GM21423 (cell line): ENCODE results near the gene TMEM200A.

Source experiments
- ATAC-seq: cut with Tn5 transposase; IDR thresholded peaks from one replicate; pipeline ENCODE4 v1.9.1; 2021; ENCODE audit warnings: mild to moderate bottlenecking, moderate library complexity; ENCODE audit not compliant: unreplicated experiment

The TMEM200A gene

DNA sequence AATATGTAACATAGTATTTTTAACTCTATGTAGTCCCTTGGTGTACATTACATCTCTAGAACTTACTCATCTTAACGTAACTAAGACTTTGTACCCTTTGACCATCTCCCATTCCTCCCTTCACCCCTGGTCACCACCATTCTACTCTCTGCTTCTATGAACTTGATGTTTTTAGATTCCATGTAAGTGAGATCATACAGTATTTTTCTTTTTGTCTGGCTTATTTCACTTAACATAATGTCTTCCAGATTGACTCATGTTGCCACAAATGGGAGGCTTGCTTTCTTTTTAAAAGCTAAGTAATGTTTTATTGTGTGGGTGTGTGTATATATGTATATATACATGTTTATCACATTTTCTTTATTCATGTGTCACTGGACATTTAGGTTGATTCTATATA is 55.8 kb downstream of the TMEM200A start:
- ATAC-seq, result no peak

DNA sequence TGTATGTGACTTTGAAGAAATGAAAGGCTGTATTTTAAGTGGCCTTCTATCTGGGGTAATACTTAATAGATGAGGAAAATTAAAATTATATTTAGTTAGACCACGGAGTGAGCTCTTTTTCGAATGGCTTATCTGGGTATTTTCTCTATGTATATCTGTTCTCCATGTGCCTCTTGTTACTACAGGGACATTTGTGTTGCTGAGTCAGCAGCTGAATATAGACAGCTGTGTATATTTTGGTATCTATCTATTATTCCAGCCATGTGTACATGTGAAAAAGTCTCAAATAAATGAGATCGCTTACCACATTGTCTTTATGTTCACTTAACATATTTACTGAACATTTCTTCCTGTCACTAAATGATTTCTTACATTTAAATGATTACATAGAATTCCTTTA is 57.2 kb downstream of the TMEM200A start:
- no peak for ATAC-seq

DNA sequence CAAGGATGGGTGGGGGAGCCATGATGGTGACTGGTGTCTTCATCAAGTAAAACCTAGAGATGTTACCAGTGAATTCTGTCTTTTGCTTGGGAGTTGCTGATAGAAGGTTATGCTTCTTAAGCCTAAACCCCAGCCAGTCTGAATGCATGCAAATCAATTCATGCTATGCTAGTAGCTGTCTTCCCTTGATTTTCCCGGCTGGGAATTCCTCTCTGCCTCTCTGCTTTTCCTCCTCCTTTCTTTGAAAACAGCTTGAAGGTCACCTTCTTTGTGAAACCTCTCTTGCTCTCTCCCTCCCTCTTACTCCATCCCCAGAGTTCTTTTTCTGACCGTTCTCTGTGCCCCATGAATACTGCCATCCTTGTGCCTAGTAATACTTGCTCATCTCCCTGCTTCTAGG is 58.9 kb downstream of the TMEM200A start:
- no peak for ATAC-seq

DNA sequence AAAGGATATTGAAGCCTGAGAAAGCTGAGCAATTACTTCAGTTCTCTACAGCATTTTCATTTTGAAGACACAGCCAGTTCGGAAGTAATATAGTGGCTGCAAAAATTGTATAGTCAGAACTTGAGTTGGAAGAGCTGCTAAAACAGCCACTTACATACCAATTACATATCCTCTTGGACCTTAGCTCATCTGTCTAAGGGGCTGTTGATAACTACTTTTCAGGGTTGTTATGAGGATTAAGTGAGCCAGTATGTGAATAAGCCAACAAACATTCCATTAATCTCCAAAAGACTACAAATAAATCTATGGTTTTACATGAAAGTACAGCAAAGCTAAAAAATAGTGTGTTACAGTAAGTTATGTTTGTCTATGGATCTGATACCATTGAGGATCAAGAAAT is 59.7 kb downstream of the TMEM200A start:
- ATAC-seq, result no peak

DNA sequence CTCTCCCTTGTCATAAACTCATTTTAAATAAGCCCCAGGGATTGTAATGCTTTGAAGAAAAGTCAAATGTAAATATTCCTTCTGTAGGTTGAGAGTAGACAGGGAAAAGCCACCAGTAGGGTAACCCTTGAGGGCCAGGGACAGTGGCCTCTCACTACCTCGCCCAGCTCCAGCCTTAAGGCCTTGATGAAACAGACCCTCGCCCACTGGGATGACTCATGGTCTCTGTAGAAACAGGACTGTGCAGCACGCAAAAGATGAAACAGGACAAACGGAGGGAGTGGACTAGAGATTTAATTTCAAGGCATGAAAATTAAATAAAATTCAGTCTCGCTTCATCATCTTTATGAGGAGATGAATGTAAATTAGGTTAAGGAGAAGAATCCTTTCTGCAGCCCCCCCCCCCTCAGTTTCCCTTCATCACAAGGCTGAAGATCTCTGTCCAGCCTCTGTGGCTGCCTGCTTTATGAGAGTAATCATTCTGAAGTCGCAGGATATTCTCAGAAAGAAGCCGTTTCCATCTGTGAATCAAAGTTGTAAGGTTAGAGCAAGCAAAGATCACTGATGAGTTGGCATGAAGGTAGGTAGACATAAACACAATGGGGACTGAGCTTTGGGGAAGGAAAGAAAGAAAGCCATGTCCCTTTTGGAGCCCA is 60.4 kb downstream of the TMEM200A start:
- ATAC-seq, result no peak

DNA sequence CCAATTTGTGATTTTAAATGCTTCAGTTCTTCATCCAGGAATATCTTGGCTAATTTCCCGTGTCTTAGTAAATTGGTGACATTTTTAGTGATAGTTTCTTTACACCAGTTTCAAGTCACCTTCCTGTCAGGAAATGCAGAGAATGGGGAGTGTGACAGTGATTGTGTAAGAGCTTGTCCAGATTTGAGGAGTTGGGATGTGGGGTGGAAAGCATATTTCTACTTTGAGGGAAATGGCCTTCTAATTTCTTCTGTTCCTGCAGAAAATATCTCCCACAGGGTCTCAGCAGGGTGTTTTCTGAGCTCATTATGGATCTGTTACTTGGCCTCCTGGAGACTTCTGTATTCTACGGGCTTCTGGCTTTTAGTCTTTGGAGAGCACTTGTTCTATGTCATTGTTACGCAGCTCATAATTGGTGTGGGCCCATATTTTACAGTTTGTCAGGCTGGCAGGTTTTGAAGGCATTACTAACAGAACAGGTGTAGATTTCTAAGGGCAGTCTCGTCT is 65.6 kb downstream of the TMEM200A start:
- no peak for ATAC-seq

DNA sequence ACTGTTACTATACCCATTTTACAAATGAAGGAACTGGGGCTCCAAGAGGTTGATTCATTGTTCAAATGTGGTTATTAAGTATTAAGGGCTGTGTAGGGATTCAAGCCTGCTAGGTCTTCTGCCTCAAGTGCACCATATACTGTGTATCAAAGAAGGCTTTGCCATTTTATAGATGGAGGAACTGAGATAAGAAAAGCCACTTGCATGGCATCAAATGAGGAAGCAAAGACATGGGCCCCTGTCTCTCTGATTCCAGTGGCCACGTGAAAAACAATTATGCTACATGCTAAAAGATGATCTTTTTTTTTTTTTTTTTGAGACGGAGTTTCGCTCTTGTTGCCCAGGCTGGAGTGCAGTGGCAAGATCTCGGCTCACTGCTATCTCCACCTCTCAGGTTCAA is 67.0 kb downstream of the TMEM200A start:
- ATAC-seq, result no peak

DNA sequence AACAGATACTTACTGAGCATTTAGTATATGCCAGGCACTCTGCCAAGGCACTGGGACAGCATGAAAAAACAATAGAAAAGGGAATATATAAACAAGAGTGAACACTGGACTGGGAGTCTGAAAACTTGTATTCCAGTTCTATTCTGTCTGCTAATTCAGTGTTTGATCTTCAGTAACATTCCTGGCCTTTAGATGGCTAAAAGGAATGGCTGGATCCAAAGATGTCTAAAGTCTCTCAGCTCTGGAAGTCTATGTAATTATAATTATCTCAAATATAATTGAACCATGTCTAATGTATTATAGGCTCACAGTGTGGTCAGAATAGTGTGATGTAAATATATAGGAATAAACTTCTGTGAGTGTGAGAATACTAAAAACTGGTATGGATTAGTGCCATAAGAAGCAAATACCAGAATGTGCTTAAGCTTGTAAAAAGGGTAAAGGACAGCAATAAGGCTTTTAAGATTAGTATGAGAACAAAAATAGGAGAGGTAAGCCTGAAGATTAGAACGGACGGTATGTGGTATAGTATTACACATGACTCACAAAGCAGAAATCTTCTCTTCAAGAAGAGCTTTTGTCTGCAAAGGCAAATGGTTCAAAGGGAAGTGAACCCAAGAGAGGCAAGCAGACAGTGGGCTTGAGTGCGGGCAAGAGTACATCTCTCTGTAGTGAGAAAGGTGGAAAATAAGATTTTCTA is 68.5 kb downstream of the TMEM200A start:
- ATAC-seq, result no peak

DNA sequence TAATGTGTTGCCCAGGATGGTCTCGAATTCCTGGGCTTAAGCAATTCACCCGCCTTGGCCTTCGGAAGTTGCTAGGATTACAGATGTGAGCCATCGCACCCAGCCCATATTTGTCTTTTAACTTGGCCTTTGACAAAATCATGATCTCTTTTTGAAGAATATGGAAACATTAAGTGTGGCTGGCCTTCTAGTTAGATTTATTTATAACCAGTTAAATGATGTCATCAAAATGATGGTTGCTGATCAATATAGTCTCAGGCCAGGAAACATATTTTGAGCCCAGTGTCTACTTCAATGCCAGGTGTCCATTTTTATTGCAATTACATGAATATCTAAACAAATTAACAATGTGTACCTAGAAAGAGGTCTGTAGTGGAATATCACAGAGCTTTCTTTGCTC is 69.4 kb downstream of the TMEM200A start:
- ATAC-seq, result no peak

DNA sequence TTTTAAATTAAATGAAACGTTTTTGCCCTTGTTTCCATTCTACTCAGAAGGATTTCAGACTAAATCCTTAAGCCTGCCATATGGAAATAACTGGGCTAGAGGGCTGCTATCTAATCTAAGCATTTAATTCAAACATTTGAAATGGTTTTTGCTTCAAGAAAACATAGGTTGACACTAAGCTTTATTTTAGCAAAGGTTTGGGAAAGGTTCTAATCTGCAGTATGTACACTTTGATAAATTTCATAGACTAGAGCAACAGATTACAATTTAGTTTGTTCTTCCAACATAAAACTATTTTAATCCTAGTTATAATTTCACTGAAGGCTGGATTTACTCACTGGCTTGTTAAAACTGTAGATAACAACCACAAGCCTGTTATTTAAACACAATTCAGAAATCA is 72.1 kb downstream of the TMEM200A start:
- no peak for ATAC-seq

DNA sequence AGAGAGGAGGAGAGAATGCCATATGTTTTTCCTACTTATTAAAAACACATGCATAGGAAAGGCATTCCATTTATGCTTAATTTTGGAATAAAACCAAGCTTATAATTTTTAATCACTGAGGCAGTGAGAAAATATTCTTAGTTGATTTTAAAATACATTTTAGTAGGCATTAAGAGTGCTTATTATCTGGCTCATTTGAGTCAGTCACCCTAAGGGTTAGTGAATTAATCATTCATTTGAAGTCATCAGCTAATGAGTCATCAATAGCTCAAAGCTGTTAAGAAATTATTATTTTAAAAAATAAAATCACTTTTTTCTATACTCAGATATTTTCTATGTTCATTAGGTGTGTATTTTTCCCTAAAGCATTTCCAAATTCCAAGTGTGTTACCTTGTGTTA is 81.6 kb downstream of the TMEM200A start:
- ATAC-seq, result no peak

DNA sequence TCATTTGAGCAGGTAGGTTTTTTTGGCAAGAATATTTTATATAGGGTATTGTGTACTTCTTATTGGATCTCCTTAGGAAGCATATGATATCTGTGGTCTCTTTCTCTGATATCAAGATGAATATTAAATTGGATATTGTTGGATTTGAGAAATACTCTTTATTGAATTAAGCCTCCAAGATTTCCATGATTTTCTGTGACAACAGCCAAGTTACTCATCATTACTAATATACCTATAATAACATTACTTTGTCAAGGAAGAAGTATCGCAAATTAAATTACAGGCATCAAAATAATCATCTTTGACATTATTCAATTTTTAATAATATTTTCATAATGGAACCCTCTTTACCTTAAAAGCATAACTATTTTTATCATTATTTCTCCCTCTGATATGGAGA is 86.5 kb downstream of the TMEM200A start:
- ATAC-seq, result no peak

DNA sequence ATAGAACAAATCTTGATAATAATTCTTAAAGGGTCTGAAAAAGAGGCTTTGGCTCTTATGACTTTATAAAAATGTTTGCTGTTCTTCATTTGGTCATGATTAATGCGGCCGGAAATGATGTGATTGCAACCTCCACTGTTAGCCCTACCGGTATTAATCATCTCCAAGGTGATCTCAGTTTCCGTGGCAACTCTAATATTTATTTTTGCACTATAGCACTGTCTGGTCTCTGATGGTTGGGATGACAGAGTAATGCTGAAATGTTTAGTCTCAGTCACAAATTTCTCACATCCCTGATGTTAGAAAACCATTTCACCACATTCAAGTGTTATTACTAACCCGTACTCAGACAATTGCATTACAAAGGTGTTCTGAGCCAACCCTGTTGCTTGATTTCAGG is 87.4 kb downstream of the TMEM200A start:
- ATAC-seq, result no peak

DNA sequence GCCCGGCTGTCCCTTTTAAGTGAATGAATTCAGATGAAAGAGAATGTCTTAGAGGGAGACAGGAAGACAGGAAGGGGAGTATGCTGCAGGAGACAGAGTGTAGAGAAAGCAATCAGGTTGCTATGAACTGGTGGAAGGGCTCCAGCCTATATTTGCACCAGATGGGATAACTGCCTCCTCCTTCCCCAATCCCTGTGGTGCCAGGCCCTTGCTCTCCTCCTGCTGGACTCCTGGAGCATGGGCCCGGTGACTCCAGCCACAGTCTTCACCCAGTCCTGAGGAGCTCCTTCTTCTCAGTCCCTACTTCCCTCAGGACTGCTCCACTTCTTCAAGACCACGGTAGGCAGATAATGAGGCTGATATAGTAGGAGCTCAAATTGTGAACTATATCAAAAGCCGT is 91.8 kb downstream of the TMEM200A start:
- ATAC-seq, result no peak

DNA sequence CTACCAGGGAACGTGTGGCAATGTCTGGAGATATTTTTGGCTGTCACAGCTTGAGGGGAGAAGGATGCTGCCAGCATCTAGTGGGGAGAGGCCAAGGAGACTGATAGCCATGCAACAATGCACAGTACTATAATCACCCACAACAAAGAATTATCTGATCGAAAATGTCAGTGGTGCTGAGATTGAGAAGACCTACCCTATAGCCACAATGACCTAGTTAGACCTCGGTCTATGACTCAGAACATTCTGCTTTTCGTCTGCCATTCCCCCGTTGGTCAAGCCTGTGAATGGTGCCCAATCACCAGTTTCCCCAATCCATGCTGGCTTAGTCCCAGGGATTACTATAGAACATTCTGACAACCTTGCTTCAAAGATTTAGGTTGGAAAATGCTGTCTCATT is 93.5 kb downstream of the TMEM200A start:
- no peak for ATAC-seq

DNA sequence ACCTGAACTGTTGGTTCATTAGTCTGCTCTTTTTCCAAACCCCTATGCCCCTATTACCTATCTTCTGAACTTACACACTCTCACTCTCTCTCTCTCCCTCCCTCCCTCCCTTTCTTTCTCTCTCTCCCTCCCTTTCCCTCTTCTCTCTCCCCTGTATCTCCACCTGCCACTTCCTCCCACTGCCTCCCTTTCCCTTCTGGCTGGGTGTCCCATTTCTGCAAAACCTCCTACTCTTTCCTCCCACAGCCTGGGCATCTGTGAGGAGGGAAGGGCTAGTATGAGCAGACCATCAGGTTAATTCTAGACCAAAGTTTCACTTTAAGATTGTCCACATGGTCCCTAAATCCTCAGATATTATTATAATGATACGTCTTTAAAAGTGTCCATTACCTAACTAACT is 95.1 kb downstream of the TMEM200A start:
- ATAC-seq, result no peak

DNA sequence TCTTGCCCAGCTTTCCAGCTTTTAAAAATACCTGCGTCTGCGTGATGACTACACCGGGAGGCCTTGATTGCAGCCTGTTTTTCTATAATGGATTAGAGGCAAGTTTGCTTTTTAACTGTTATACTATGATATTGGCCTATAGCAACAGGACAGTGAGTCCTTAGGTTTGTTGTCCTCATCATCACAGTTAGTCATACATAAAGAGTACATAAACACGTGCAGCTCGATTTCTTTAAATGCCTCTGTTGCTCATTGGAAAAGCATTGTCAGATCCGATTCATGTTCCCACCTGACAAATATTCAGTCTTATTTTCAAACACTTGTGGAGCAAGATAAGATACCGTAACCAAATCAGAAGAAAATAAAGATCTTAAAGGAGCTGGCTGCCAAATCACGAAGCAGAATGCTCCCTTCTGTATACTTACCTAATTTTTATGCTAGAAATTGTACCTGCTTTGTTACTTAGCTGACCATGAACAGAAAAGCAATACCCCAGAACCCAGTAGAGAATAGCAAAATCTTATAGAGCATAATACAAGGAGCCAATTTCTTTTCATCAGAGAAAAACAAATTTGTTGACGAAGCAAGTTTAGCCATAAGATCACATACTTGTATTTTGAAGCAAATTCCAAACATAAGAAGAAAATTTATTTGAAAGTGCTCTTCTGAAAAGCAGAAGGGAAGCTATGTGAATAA is 100.4 kb downstream of the TMEM200A start:
- no peak for ATAC-seq

DNA sequence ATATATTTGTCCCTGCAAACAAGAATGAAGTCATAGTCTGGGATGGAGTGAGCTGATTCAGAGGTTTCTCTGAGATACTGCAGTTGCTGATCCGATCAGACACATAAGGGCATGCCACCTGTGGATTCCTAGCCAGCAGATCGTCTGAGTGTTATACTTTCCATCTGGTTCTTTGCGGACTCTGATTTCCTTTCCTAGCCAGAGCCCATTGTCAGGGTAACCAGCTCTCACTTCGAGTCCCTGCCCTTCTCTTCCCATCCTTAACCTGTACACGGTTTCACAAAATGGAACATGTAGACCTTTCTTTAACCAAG is 100.9 kb downstream of the TMEM200A start:
- no peak for ATAC-seq

DNA sequence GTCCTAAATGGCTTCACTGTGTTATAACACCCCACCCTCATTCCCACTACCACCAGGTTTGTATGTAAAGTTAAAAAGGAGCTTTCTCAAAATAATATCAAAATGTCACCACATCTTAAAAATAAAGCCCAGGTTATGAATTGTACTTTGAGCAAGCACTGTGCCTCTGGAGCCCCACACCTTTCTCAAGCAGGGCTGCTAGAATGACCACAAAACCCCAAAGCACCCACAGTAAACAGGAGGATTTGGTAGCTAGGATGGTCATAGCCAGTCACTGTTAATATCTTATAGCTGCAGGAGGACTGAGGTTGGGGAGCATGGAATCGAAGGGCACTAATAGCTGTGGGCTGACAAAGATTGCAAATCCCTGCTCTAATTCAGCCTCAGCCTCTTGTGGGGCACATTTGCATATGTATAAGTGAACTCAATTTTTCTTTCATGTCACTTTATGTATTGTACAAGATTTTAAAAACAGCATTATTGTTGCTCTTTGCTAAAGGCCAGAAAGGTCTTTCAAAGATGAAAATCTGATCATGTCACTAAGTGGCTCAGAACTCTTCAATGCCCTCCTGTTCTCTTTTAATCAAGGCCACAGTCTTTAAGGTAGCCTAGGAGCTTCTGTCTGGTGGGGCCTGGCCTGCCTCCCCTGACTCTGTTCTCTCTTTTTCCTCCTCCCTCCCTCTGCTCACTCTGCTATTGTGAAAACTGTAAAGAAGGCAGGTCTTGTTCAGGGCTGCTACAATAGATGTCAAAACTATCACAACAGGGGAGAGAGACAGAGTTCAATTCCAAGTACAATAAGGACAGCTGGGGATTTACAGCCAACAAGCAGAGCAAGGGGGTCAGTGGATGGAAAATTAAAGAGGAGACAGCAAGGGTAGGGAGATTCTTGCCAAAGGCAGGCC is 101.6 kb downstream of the TMEM200A start:
- ATAC-seq, result no peak

DNA sequence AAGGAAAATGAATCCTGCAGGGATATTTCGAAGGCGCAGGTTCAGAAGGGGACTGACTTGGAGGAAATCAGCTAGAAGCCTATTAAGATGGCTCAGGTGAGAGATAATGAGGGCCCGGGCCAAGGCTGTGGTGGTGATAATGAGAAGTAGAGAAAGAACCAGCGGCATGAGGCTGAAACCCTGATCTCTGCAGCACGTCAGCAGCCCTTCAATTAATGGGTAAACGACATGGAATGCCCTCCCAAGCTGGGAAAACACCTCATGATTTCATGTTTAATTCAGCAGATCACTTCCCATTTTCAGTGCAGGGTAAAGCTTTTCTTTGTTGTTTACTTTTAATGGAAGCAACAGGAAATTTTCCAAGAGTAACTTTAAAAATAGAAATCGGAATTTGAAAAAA is 104.9 kb downstream of the TMEM200A start:
- ATAC-seq, result no peak

DNA sequence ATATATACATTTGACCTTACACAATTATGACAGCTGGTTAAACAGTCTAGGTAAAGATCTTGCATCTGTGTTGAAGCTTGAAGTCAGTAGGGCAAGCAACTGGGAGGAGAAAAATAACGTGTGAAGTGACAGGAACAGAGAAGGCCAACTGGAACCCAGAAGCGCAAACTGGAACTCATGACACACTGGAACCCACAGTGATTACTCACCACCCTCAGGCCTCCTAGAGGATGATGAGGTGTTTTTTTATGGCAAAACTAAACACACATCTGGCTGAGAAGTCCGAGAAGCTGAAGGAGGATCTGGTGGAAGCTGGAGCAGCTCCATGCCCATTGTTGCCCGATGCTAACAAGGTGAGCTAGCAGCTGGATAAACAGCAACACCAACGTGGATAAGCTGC is 108.1 kb downstream of the TMEM200A start:
- ATAC-seq, result no peak
